Left kidney (tissue), 2 donors: ENCODE measurements around the gene CD83. TPM values are rescaled to one million over a fixed set of nuclear protein-coding genes. Genes with fewer than 3 reads are reported as not detected.

ENCODE experiments used
- DNase-seq: peaks from one replicate; pipeline ENCODE4 v3.0.0-alpha.2; 2013
- polyA plus RNA-seq: library from polyadenylated mRNA; unstranded; fragments of 120-200 nt; gene quantifications from one replicate; pipeline ENCODE4 v1.2.1, GENCODE V29; 2013; ENCODE audit not compliant: insufficient read length

CD83 gene
- polyA plus RNA-seq, 1 donor, result 12.6 TPM

- DNase-seq, result no peak
Measured at GRCh38 chr6:14089224-14089623, 28.3 kb upstream of the CD83 start.

- no peak for DNase-seq
Measured at GRCh38 chr6:14091339-14091978, 26.1 kb upstream of the CD83 start.

GRCh38 chr6:14092316-14092715 lies 25.3 kb upstream of the CD83 start:
- no peak for DNase-seq

- DNase-seq, result no peak
Measured at GRCh38 chr6:14092838-14093789, 24.5 kb upstream of the CD83 start.

GRCh38 chr6:14094721-14095120 lies 22.9 kb upstream of the CD83 start:
- DNase-seq, result no peak

GRCh38 chr6:14095437-14095836 lies 22.1 kb upstream of the CD83 start:
- no peak for DNase-seq

- DNase-seq, result no peak
Measured at GRCh38 chr6:14100138-14100537, 17.4 kb upstream of the CD83 start.

GRCh38 chr6:14100966-14101365 lies 16.6 kb upstream of the CD83 start:
- no peak for DNase-seq

- DNase-seq, result no peak
Measured at GRCh38 chr6:14102383-14102782, 15.2 kb upstream of the CD83 start.

- DNase-seq, result no peak
Measured at GRCh38 chr6:14105547-14105946, 12.0 kb upstream of the CD83 start.

- DNase-seq, result no peak
Measured at GRCh38 chr6:14107000-14107399, 10.6 kb upstream of the CD83 start.

- DNase-seq, result no peak
Measured at GRCh38 chr6:14107711-14108494, 9.7 kb upstream of the CD83 start.

- no peak for DNase-seq
Measured at GRCh38 chr6:14108571-14109410, 8.8 kb upstream of the CD83 start.

- DNase-seq, result no peak
Measured at GRCh38 chr6:14109411-14109826, 8.2 kb upstream of the CD83 start.

GRCh38 chr6:14110001-14110818 lies 7.4 kb upstream of the CD83 start:
- DNase-seq, result no peak

- no peak for DNase-seq
Measured at GRCh38 chr6:14113976-14114375, 3.6 kb upstream of the CD83 start.

- no peak for DNase-seq
Measured at GRCh38 chr6:14118091-14118439, 493 bp downstream of the CD83 start.

- DNase-seq, result no peak
Measured at GRCh38 chr6:14118446-14118845, 874 bp downstream of the CD83 start.

GRCh38 chr6:14119784-14120183 lies 2.2 kb downstream of the CD83 start:
- DNase-seq, result peak; percentile 59

GRCh38 chr6:14120546-14120945 lies 3.0 kb downstream of the CD83 start:
- no peak for DNase-seq

- DNase-seq, result no peak
Measured at GRCh38 chr6:14121936-14122344, 4.4 kb downstream of the CD83 start.
